Measurements from ENCODE around the gene MSX1.

Gene MSX1

DNA sequence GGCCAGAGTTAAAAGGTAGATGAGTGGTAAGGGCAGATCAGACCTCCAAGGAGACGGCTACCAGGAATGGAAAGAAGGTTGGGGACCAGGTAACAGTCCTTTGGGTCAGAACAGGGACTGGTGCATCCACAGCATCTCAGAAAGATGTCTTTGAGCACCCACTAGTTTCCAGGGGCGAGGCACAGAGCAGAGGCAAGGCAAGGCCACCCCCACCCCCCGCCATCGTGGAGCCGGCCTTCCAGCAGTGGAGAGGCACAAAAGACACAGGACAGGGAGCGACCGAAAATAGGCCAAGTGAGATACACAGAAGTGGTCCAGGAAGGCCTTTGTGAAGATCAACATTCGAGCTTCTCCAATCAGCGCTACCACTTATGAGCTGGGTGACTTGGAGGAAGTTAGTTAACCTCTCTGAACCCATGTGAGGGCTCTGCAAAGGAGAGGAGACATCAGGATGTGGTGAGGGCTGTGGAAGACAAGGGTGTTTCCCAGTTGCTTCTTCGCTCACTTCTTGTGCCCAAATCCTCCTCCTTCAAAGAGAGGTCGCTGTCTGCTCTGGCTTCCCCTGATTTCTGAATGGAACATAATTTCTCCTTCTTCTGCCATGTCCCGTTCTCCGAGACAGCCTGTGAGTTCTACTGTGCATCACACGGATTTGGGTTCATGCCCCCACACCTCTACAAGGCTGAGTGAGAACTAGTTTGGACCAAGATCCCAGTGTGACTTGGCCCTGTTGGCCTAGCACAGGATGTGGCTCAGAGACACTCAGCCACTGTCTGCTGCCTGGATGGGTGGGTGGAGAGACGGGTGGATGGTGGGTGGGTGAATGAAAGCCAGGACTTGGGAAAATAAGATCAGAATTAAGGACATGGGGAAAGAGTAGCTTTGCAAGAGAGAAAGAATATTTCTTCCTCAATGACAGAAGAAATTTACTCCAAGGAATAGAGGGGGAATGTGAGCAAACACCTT is 16.7 kb upstream of the MSX1 start:
- no peak for DNase-seq

DNA sequence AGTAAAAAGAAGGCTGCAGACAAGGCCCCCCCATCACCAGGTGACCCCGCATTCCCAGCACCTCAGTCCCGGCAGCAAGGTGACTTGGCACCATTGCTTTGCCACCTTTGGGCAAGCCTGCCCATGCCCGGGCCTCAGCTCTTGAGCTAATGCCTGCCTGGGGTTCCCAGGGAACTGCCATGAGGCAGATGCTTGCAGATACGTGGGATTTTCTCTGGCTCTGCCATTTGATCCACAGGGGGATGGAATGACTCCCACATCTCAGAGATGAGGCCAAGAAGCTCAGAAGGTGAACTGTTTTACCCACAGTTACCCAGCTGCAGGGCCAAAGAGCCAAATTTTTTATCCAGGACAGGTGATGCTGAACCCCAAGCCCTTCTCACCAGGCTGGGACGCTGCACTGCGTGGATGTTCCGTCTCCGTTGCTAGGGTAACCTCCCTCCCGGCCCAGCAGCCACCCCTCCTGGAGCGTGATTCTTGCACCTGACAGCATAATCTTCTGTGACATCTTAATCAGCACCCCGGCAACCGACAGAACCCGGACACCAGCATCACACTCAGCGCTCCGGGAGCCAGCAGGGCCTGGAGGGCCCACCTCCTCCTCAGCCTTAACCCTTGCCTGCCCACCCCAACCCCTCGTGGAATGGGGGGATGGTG is 15.7 kb upstream of the MSX1 start:
- no peak for DNase-seq

DNA sequence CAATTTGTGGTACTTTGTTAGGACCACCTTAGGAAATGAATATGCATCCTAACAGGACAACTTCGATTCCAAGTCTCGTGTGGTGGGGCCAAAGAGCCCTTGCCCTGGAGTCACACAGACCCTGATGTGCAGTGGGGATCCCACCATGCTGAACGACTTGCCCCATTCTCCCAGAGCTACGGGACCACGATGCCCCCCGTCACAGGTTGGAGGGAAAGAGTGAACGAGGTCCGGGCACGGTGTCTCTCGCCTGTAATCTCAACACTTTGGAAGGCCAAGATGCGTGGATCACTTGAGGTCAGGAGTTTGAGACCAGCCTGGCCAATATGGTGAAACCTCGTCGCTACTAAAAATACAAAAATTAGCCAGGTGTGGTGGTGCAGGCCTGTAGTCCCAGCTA is 14.4 kb upstream of the MSX1 start:
- no peak for DNase-seq

DNA sequence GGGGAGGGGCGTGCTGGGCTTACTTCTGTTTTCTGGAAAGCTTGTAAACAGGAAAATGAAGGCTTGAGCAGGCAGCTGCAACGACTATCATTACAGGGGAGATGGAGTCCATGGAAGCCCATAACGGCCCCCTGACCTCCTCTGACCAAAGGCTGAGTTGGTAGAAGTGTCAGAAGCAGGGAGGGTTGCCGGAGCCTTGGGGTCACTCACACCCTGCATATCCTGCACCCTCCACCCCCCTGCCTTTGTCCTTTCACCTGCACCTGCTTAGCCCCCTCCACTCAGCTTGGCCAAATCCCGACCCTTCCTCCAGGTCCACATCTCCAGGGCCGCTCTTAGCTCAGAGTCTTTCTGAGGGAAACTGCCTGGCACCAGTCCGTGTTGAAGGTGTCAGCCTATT is 12.5 kb upstream of the MSX1 start:
- no peak for DNase-seq

DNA sequence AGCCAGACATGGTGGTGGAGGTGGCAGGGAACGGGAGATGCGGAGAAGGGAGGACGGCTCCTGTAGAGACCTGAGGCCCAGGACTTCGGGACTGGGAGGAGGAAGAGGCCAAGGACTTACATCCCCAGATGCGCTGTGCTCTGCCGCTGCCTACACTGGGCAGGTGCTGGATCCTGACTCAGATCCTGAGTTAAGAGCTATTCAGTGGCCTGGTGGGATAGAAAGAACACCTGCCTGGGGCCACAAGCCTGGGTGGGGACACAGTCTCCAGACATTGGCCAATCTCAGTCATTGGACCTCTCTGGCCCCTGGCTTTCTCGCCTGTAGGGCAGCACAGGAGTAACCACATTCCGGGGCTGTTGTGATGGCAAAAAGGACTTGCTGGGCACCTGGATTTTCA is 10.9 kb upstream of the MSX1 start:
- no peak for DNase-seq

DNA sequence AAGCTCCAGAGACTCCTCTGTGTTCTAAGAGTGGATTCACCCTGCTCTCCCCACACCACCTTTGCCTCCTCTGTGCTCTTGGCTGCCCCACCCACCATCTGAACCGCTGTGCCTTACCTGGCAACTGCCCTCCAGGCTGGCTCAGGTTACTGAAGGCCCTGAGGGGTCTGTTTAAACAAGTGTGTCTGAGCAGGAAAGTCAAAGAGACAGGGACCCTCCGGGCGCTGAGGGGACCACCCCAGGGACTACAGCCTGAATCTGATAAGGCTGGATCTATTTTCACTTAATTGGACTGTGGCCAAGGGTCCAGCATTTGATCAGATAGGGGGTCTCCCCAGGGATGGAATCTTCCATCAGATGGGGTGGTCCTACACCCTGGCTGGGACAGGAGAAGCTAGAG is 10.4 kb upstream of the MSX1 start:
- no peak for DNase-seq

DNA sequence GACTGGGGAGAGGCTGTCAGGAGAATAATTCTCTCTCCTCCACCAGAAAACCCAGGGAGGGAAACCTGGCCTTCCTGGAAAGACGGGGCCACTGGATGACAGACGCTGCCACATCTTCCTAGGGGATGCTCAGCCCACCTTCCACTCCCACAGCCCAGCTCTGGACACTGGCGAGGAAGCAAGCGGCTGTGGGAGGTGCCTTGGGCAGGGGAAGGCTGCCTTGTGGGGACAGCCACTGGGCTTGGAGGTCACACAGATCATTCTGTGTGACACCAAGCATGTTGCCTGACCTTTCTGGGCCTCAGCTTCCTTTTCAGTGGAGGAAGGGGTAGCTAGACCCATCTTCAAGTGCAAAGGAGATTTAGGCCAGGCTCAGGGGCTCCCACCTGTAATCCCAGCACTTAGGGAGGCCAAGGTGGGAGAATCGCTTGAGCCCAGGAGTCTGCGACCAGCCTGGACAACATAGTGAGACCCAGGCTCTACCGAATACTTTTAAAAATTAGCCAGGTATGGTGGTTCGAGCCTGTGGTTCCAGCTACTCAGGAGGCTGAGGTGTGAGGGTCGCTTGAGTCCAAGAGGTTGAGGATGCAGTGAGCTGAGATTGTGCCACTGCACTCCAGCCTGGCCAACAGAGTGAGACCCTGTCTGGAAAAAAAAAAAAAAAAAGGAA is 9.8 kb upstream of the MSX1 start:
- DNase-seq, result no peak

DNA sequence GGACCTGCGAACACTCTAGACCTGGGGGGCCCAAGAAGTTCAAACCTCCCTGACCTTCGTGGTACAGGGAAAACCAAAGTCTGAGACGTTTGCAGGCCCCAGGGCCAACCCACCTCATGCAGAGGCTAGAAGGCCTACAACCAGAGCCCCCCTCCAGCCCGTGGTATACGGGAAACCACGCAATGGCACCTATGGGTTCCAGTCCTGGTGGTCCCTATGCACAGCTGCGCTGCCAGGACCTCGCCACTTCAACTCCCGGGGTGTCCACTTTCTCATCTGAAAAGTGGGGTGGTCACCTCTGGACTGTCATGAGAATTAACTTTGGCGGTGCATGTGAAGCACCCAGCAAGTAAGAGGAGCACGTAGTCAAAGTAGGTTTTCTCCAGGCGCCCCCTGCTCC is 8.4 kb upstream of the MSX1 start:
- DNase-seq, result no peak

DNA sequence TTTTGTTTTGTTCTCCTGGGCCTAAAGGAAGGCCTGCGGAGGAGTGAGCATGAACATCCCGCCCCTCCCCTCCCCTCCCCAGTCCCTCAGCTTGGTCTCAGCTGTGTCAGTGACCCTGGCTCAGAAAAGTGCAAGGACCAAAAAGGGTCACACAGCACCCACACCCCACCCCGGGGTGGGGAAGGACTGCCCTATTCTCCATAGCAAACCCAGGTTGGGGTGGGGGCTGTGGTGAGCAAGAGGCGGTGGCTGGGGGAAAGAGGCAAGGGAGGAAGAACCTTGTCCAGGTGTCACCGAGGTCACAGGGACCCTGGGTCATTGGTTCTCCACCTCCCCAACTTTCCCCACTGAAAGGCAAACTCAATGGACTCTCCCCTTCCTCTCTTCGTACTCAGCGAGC is 7.6 kb upstream of the MSX1 start:
- no peak for DNase-seq

DNA sequence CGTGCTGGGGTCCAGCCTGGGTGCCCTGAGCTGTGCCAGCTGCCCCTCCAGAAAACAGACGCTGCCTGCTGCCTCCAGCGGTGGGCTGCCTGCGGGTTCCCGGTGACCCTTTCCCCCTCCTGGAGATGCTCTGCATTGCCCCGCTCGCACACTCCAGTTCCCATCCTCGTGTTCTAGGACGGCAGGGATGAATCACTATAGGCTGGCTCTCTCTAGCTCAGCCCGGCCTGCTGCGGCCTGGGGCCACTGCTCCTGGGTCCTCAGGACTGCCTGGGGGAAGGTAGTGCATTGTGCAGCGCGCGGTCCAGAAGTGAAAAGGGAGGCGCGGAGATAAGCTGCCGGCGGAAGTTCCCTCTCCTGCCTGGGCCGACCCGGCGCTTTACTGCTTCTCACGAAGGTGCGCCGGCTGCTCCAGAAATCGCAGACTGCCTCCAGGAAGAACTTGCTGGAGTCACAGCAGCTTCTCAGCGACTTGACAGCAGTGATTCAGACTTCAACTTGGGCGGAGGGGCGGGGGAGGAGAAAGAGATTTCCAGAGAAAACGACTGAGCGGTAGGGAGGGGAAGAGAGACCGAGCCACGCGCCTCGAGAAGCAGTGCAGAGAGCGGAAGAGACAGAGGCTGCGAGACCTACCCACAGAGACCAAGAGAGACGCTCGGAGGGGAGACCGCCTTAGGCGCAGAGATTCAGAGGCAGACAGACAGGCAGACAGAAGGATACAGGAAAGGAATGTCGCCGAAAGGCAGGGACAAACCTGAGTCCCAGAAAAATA is 6.7 kb upstream of the MSX1 start:
- DNase-seq, result no peak

DNA sequence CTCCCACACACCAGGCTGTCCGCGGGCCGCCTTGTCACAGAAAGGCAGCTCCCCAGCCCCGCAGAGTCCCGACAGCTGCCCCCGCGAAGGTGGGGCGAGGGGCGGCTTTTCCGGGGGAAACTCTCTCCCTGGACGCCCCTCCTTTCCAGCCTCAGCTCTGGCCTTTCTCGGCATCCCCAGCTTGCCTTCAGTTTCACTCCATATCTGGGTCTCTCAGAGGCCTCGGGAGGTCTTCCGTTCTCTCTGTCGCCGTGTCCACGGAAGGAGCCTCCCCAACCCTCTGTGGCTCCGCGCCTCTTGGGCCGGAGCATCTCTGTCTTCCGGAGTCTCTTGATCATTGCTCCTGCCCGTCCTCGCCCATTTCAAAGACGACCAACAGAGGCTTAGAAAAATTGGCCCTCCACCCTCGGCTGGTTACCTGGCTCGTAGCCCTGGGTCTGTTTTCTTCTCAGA is 6.1 kb upstream of the MSX1 start:
- DNase-seq, result no peak

DNA sequence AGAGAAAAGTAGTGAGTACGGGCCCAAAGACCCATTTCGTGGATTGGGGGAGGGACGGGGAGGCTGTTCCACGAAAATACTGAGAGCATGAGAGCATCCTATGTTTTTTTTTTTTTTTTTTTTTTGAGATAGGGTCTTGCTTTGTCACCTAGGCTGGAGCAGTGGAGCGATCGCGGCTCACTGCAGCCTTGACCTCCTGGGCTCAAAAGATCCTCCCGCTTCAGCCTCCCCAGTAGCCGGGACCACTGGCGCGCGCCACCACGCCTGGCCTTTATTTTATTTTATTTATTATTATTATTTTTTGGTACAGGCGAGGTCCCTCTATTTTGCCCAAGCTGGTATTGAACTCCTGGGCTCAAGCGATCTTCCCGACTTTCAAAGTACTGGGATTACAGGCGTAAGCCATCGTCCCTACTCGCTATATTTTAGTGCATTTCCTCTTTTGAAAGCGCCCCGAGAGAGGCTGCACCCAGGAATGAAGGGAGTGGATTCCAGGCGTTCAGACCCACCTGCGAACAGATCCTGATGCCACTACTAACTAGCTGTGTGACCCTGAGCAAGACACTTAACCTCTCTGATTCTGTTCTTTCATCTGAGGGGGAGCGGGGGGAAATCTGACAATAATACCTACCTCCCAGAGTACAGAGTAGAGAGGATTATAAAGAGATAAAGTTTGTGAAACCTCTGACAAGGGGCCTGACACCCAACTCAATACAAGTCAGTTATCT is 5.4 kb upstream of the MSX1 start:
- DNase-seq, result no peak

DNA sequence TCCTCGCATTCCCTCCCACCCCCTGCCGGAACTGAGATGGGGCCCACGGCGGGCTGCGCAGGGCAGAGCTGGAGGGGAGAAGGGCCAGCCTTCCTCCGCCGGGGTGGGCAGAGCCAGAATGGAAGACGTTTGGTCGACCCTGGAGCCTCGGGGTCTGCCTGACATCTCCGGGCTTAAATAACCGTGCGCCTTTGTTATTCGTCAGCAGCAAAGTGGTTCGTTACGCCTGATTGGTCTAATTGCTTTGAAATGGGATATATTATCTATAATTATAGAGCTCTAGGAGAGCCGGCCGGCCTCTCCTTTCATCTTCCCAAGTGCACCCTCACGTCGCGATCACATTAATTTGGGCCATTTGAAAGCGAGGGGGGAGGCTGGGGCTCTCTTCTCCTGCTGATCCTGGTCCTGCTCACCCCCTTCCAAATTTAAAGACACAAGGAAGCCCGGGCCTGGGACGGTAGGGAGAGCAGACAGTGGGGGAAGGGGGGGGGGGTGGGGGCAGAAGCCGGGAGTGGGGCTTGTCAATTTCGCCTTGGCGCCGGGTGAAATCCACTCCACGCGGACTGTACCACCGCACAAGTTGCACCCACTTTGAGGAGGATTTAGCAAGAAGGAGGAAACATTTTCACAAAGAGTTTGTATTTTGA is 4.7 kb upstream of the MSX1 start:
- DNase-seq, result no peak

DNA sequence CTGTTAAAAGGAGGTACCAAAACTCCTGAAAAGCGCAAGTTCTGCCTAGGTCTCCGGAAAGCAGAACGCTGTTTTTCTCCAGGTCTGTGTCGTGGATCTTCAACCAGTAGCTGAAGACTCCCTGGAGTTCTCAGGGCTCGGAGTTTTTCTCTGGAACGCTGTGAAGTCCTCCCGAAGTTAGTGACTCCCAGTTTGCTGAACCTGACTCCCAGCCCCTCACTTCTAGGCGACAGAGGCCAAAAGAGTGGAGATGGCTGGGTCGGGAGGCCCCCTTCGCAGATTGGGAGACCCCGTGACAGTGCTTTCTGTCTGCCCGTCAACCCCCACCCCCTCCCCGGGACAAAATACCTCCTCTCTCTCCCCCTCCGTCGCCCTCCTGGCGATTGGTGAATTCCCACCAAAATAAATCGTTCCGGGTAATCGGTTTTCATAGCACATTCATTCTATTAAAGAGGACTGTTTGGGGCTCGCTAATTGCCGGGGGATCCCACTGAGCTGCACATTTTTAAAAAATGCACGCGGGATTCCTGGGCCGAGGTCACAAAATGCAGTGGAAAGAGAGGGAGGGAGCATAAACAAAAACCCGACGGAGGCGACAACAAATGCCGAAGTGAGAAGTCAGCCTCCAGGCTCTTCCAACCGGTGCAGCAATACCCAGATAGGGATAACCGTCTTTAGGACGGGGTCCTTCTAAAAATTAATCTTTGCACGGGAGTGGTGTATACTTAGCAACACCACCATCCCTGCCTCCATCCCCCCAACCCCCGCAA is 4.0 kb upstream of the MSX1 start:
- no peak for DNase-seq

DNA sequence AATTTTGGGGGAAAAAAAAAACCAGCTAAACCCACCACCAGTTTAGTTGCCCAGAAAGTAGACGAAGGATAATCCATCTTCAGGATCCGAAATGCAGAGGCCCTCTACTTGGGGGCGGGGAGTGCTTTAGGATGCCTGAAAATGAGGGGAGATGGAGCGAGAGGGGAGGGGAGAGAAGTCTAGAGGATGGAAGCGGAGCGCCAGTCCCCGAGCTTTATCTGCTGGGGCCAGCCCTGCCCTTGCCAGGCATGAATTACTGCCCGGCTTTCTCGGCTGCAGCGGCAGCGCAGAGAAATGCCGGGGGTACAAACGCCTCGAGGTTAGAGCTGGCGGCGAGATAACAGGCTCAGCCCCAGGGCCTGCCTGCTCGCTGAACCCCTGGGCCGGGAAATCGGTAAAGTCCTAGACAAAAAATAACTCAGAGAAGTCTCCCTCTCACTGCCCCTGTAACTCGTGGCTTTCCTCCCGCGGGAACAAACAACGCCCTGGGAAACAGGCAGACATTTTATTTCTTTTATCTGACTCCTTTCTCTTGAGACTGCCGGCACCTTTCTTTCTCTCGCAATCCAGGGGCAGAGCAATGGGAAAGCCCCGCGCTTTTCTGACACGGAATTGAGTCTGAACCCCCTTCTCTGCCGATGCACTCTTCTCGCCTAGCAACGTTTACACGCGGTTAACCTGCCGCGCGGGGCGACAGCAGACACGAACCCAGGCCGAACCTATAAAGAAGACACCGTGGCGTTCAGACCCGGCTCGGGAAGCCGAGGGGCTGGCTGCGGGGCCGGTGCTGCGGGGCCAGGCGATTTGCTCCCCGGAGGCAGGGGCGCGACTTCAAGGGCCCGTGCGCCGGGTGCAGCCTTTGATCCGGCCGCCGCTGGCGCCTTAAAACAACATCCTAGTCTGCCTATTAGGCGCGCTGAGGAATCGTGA is 3.1 kb upstream of the MSX1 start:
- no peak for DNase-seq

DNA sequence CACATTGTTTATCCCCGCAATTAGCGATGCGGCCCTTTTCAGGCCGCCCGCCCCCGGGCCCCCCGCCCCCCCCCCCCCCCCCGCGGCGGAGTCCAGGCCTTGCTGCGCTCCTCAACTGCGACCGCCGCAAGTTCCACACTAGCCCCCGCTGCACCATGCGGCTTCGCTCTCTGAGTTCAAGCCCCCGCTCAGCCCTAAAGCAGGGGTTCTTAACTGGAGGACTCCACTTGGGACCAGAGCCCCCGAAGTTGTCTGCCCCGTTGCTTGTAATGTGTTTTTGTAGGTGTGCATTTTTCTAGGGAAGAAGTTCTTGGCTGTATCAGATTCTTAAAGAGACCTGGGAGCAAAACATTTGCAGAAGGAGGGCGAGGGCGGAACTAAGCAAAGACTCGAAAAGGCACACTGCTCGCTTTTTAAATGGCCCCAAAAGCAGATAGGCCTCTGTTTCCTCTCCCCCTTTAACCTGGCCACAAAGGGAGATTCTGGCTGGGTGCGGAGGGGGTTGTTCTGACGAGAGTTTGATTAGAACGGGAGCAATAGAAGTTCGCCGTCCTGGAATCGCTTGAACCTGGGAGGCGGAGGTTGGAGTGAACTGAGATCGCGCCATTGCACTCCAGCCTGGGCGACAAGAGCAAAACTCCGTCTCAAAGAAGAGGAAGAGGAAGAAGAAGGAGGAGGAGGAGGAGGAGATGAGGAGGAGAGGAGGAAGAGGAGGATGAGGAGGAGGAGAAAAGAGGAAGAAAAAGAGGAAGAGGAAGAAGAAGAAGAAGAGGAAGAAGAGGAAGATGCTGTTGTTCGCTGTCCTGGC is 2.3 kb upstream of the MSX1 start:
- no peak for DNase-seq

DNA sequence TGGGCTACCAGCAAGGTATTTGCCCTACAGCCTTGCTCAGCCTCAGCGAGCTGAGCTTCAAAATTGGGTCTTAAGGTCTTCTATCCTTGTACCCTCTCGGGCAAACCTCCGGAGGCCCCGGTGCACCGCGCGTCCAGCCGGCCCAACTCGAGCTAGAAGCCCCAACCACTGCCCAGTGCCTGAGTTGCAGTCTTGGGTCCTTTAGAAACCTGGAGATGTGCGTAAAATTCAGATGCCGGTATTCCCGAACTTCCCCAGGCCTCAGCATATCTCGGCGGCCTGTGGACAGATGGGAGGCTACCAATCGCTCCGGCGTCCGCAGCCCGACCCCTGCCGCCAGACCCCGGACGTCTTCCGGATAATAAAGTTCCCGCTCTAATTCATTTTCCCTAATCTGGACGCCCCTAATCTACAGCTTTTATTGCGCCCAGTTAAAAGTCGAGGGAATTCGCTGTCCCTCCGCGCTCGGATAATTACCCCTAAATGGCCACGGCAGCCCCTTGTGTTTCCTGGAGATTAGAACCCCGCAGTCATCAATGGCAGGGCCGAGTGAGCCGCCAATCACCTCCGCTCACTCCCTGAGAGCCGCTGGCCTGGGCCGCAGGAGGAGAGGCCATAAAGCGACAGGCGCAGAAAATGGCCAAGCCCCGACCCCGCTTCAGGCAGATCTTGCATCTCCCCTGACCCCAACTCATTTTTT is 1.5 kb upstream of the MSX1 start:
- DNase-seq, result no peak

Data from activated CD4-positive, alpha-beta T cell treated with anti-CD3 and anti-CD28 coated beads, Interleukin-2, amount 50 U/mL, for 16 hours (primary cell).